H9 (cell line): Measurements from ENCODE around the gene DBNDD1. TPM values are rescaled to one million over a fixed set of nuclear protein-coding genes. Genes with fewer than 3 reads are reported as not detected.

Experiments
- DNase-seq: peaks from one replicate; pipeline ENCODE4 v3.0.0-alpha.2; 2017
- H2AFZ ChIP-seq: one replicate; pipeline ENCODE4 v1.6.1; 2013; ENCODE audit warnings: mild to moderate bottlenecking, low read length, control low read depth, moderate library complexity
- H2AK5ac ChIP-seq: 2 replicates; pipeline ENCODE4 v1.6.1; 2013; ENCODE audit warnings: low read length, control low read depth, mixed read lengths; ENCODE audit not compliant: insufficient read length
- H2BK120ac ChIP-seq: one replicate; pipeline ENCODE4 v1.6.1; 2013; ENCODE audit warnings: low read depth, mild to moderate bottlenecking, low read length, control low read depth, inconsistent platforms; ENCODE audit not compliant: poor library complexity, severe bottlenecking
- H2BK12ac ChIP-seq: 2 replicates; pipeline ENCODE4 v1.6.1; 2013; ENCODE audit warnings: low read length, control low read depth, mixed read lengths, low read depth; ENCODE audit not compliant: insufficient read length
- H2BK15ac ChIP-seq: 2 replicates; pipeline ENCODE4 v1.6.1; 2013; ENCODE audit warnings: low read depth, low read length, control low read depth
- H2BK20ac ChIP-seq: one replicate; pipeline ENCODE4 v1.6.1; 2013; ENCODE audit warnings: low read depth, mild to moderate bottlenecking, low read length, control low read depth, inconsistent platforms; ENCODE audit not compliant: poor library complexity, severe bottlenecking
- H2BK5ac ChIP-seq: 2 replicates; pipeline ENCODE4 v1.6.1; 2013; ENCODE audit warnings: low read length, control low read depth, mixed read lengths; ENCODE audit not compliant: insufficient read length
- H3K14ac ChIP-seq: 2 replicates; pipeline ENCODE4 v1.6.1; 2013; ENCODE audit warnings: low read length, control low read depth; ENCODE audit not compliant: insufficient read depth
- H3K18ac ChIP-seq: 2 replicates; pipeline ENCODE4 v1.6.1; 2013; ENCODE audit warnings: low read depth, mild to moderate bottlenecking, mixed read lengths, low read length, control low read depth; ENCODE audit not compliant: insufficient read length
- H3K23ac ChIP-seq: 2 replicates; pipeline ENCODE4 v1.6.1; 2013; ENCODE audit warnings: low read length, control low read depth, mixed read lengths, low read depth; ENCODE audit not compliant: insufficient read length
- H3K23me2 ChIP-seq: 2 replicates; pipeline ENCODE4 v1.6.1; 2013; ENCODE audit warnings: low read depth, mild to moderate bottlenecking, mixed read lengths, low read length, control low read depth; ENCODE audit not compliant: insufficient read length, poor library complexity, severe bottlenecking
- H3K27ac ChIP-seq: 2 replicates; pipeline ENCODE4 v1.5.1; 2013; ENCODE audit warnings: low read length, control low read depth, mixed read lengths, low read depth; ENCODE audit not compliant: insufficient read length
- H3K27me3 ChIP-seq: 2 replicates; pipeline ENCODE4 v1.6.1; 2013; ENCODE audit warnings: low read length, control low read depth, inconsistent platforms; ENCODE audit not compliant: insufficient read depth
- H3K4ac ChIP-seq: 2 replicates; pipeline ENCODE4 v1.6.1; 2013; ENCODE audit warnings: low read depth, mild to moderate bottlenecking, control low read depth, inconsistent platforms, low read length, moderate library complexity
- H3K4me1 ChIP-seq: 2 replicates; pipeline ENCODE4 v1.6.1; 2013; ENCODE audit warnings: low read length, control low read depth, inconsistent platforms; ENCODE audit not compliant: insufficient read depth
- H3K4me2 ChIP-seq: 2 replicates; pipeline ENCODE4 v1.6.1; 2013; ENCODE audit warnings: low read length, control low read depth, mixed read lengths; ENCODE audit not compliant: insufficient read length, insufficient read depth
- H3K56ac ChIP-seq: 2 replicates; pipeline ENCODE4 v1.6.1; 2013; ENCODE audit warnings: low read depth, mild to moderate bottlenecking, mixed read lengths, low read length, control low read depth; ENCODE audit not compliant: insufficient read length
- H3K79me1 ChIP-seq: 2 replicates; pipeline ENCODE4 v1.6.1; 2013; ENCODE audit warnings: low read depth, mild to moderate bottlenecking, moderate library complexity, low read length, control low read depth, inconsistent platforms; ENCODE audit not compliant: insufficient read depth, poor library complexity, severe bottlenecking
- H3K79me2 ChIP-seq: 2 replicates; pipeline ENCODE4 v1.6.1; 2013; ENCODE audit warnings: low read length, control low read depth, inconsistent platforms; ENCODE audit not compliant: insufficient read depth
- H3K9ac ChIP-seq: 2 replicates; pipeline ENCODE4 v1.6.1; 2013; ENCODE audit warnings: low read length, control low read depth, mixed read lengths; ENCODE audit not compliant: insufficient read length; ENCODE audit errors: extremely low read depth
- H3K9me3 ChIP-seq: one replicate; pipeline ENCODE4 v1.6.1; 2013; ENCODE audit warnings: low read depth, low read length, inconsistent platforms; ENCODE audit not compliant: control insufficient read depth
- H3T11ph ChIP-seq: one replicate; pipeline ENCODE4 v1.6.1; 2013; ENCODE audit warnings: mild to moderate bottlenecking, low read length, control low read depth, inconsistent platforms
- H4K20me1 ChIP-seq: one replicate; pipeline ENCODE4 v1.6.1; 2013; ENCODE audit not compliant: control insufficient read depth, insufficient read length, insufficient read depth
- H4K5ac ChIP-seq: 2 replicates; pipeline ENCODE4 v1.6.1; 2013; ENCODE audit warnings: low read depth, mild to moderate bottlenecking, mixed read lengths, low read length, control low read depth; ENCODE audit not compliant: insufficient read length
- H4K8ac ChIP-seq: replicated peaks from 2 replicates; pipeline ENCODE4 v1.6.1; 2013; ENCODE audit warnings: low read length, control low read depth, mixed read lengths, low read depth; ENCODE audit not compliant: insufficient read length
- H4K91ac ChIP-seq: 2 replicates; pipeline ENCODE4 v1.6.1; 2013; ENCODE audit warnings: low read depth, mild to moderate bottlenecking, moderate library complexity, mixed read lengths, low read length, control low read depth; ENCODE audit not compliant: insufficient read length
- H3K27ac Mint-ChIP-seq, 3 experiments: 2 replicates in 2 of 3; 3 replicates in 1 of 3; pipeline ENCODE4 v1.8.0; 2020 to 2021; ENCODE audit warnings: mixed read lengths in 3 of 3, mild to moderate bottlenecking in 1 of 3, moderate library complexity in 1 of 3
- H3K27me3 Mint-ChIP-seq: 2 replicates; pipeline ENCODE4 v1.8.0; 2021; ENCODE audit warnings: low read depth, mild to moderate bottlenecking, moderate library complexity, mixed read lengths
- H3K36me3 Mint-ChIP-seq, 3 experiments: 2 replicates in 2 of 3; 3 replicates in 1 of 3; pipeline ENCODE4 v1.8.0; 2020 to 2021; ENCODE audit warnings: low read depth in 3 of 3, mixed read lengths in 3 of 3; ENCODE audit not compliant: insufficient read depth in 1 of 3
- H3K4me1 Mint-ChIP-seq, 2 experiments: 2 replicates each; pipeline ENCODE4 v1.8.0; 2020; ENCODE audit warnings: mixed read lengths in 2 of 2
- H3K4me3 Mint-ChIP-seq, 2 experiments: 2 replicates in 1 of 2; 3 replicates in 1 of 2; pipeline ENCODE4 v1.8.0; 2020 to 2021; ENCODE audit warnings: mild to moderate bottlenecking in 2 of 2, mixed read lengths in 2 of 2, moderate library complexity in 1 of 2
- H3K9me3 Mint-ChIP-seq, 2 experiments: 2 replicates in 1 of 2; 3 replicates in 1 of 2; pipeline ENCODE4 v1.8.0; 2020; ENCODE audit warnings: mild to moderate bottlenecking in 2 of 2, mixed read lengths in 2 of 2, moderate library complexity in 1 of 2
- WGBS: extraction: QIAGEN DNeasy Blood & Tissue Kit; methylation state at CpG from one replicate; pipeline ENCODE4 v1.1.7; 2013; ENCODE audit warnings: missing lambda C conversion rate, low lambda C conversion rate, mixed read lengths; ENCODE audit not compliant: insufficient read length; ENCODE audit errors: extremely low coverage; 5-methylcytosine and 5-hydroxymethylcytosine counted together
- total RNA-seq: library from RNA; stranded (reverse); gene quantifications from 2 replicates; pipeline ENCODE4 v1.2.1, GENCODE V29; 2021
- TF ChIP-seq, protein P1 (sequence below): fragments of 200-600 bp; sonication (generic); conservative IDR thresholded peaks from 3 replicates; pipeline ENCODE4 v1.8.0; 2021; ENCODE audit warnings: antibody characterized with exemption, mild to moderate bottlenecking

DBNDD1 gene
- total RNA-seq, 1 experiment from 2014 or later = 87.3 TPM

DNA sequence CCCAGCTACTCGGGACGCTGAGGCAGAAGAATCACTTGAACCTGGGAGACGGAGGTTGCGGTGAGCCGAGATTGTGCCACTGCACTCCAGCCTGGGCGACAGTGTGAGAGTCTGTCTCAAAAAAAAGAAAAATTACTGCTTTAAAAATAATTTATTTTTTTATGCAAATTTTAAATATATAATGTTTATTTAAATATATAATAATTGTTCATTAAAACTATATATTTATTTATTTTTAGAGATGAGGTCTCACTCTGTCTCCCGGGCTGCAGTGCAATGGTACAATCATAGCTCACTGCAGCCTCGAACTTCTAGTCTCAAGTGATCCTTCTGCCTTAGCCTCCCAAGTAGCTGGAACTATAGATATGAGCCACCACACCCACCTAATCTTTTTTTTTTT lies 15.2 kb upstream of the DBNDD1 start:
- Histone ChIP-seq H4K20me1 (no peaks in the 10 kb centered on the region), H3K56ac (no peak overlapping the region), H3K27me3 (no peaks in the 10 kb centered on the region), H2AK5ac (no peak overlapping the region), H3K27ac (no peak overlapping the region), H3K9ac (no peak overlapping the region), H3K79me1 (no peaks in the 10 kb centered on the region), H3K79me2 (no peaks in the 10 kb centered on the region), H3K9me3 (no peaks in the 10 kb centered on the region), H3K4ac (no peak overlapping the region), H2AFZ (no peak overlapping the region), H4K8ac (no peak overlapping the region), H3K23ac (no peak overlapping the region), H2BK15ac (no peak overlapping the region), H4K5ac (no peak overlapping the region), H3T11ph (no peak overlapping the region), H3K18ac (no peak overlapping the region), H3K4me2 (no peak overlapping the region), H2BK5ac (no peak overlapping the region), H2BK20ac (no peak overlapping the region), H3K23me2 (no peaks in the 10 kb centered on the region), H2BK12ac (no peak overlapping the region), H3K14ac (no peak overlapping the region), H4K91ac (no peak overlapping the region), H3K4me1 (peaks cover 2% of the 10 kb centered on the region; the same call in 1 of the 2 replicates), H2BK120ac (no peak overlapping the region)
- no peak overlapping the region for H3K4me3 Mint-ChIP-seq
- no CpG with 5 or more reads among the region's 8 CpGs for WGBS
- no peaks in the 10 kb centered on the region for H3K27me3 Mint-ChIP-seq
- TF ChIP-seq, protein P1, sequence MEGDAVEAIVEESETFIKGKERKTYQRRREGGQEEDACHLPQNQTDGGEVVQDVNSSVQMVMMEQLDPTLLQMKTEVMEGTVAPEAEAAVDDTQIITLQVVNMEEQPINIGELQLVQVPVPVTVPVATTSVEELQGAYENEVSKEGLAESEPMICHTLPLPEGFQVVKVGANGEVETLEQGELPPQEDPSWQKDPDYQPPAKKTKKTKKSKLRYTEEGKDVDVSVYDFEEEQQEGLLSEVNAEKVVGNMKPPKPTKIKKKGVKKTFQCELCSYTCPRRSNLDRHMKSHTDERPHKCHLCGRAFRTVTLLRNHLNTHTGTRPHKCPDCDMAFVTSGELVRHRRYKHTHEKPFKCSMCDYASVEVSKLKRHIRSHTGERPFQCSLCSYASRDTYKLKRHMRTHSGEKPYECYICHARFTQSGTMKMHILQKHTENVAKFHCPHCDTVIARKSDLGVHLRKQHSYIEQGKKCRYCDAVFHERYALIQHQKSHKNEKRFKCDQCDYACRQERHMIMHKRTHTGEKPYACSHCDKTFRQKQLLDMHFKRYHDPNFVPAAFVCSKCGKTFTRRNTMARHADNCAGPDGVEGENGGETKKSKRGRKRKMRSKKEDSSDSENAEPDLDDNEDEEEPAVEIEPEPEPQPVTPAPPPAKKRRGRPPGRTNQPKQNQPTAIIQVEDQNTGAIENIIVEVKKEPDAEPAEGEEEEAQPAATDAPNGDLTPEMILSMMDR = no peak
- no peaks in the 10 kb centered on the region for H3K9me3 Mint-ChIP-seq
- H3K36me3 Mint-ChIP-seq = peaks cover 19 to 70% (median 56%) of the 10 kb centered on the region in 3 experiments
- DNase-seq = no peak
- peaks cover 17 to 24% of the 10 kb centered on the region in 2 experiments for H3K4me1 Mint-ChIP-seq
- no peak overlapping the region for H3K27ac Mint-ChIP-seq
